Measurements from ENCODE around the gene POLA1. TPM values are rescaled to one million over a fixed set of nuclear protein-coding genes. Genes with fewer than 3 reads are reported as not detected.

POLA1 gene
- total RNA-seq, 1 donor from 2014 or later = 44.0 TPM

GRCh38 chrX:24874604-24875247 lies 181.0 kb downstream of the POLA1 start:
- no peak for FAIRE-seq
- DNase-seq (ENCODE audit: low spot score in 2 of 2) = no peak

- FAIRE-seq (no peak), DNase-seq (ENCODE audit: low spot score in 2 of 2) (no peak)
Measured at GRCh38 chrX:24876530-24877287, 183.0 kb downstream of the POLA1 start.

- no peak for DNase-seq (ENCODE audit: low spot score in 2 of 2)
- no peak for FAIRE-seq
Measured at GRCh38 chrX:24877288-24877664, 183.6 kb downstream of the POLA1 start.

- no peak for DNase-seq (ENCODE audit: low spot score in 2 of 2)
- no peak for FAIRE-seq
Measured at GRCh38 chrX:24877854-24878650, 184.3 kb downstream of the POLA1 start.

- FAIRE-seq (no peak), DNase-seq (ENCODE audit: low spot score in 2 of 2) (no peak)
Measured at GRCh38 chrX:24879679-24880078, 186.0 kb downstream of the POLA1 start.

- FAIRE-seq = no peak
Measured at GRCh38 chrX:24886916-24887315, 193.2 kb downstream of the POLA1 start.

GRCh38 chrX:24890677-24891076 lies 197.0 kb downstream of the POLA1 start:
- FAIRE-seq (no peak), DNase-seq (ENCODE audit: low spot score in 2 of 2) (no peak)

More at GRCh38 chrX:24886916-24887315, 193.2 kb downstream of the POLA1 start:
- no peak for DNase-seq (ENCODE audit: low spot score in 2 of 2)

- DNase-seq (ENCODE audit: low spot score in 2 of 2) = no peak
- FAIRE-seq = no peak
Measured at GRCh38 chrX:24899391-24899790, 205.7 kb downstream of the POLA1 start.

- no peak for DNase-seq (ENCODE audit: low spot score in 2 of 2)
- FAIRE-seq = no peak
Measured at GRCh38 chrX:24900234-24900633, 206.5 kb downstream of the POLA1 start.

GRCh38 chrX:24902806-24903205 lies 209.1 kb downstream of the POLA1 start:
- DNase-seq (ENCODE audit: low spot score in 2 of 2) = no peak
- FAIRE-seq = no peak

GRCh38 chrX:24918715-24919114 lies 225.0 kb downstream of the POLA1 start:
- FAIRE-seq (no peak), DNase-seq (ENCODE audit: low spot score in 2 of 2) (no peak)

- DNase-seq (ENCODE audit: low spot score in 2 of 2) = no peak
- no peak for FAIRE-seq
Measured at GRCh38 chrX:24920769-24921168, 227.1 kb downstream of the POLA1 start.

GRCh38 chrX:24925430-24925829 lies 231.7 kb downstream of the POLA1 start:
- DNase-seq (ENCODE audit: low spot score in 2 of 2) (no peak), FAIRE-seq (no peak)

GRCh38 chrX:24927372-24927771 lies 233.7 kb downstream of the POLA1 start:
- no peak for DNase-seq (ENCODE audit: low spot score in 2 of 2)
- no peak for FAIRE-seq

- FAIRE-seq = no peak
- no peak for DNase-seq (ENCODE audit: low spot score in 2 of 2)
Measured at GRCh38 chrX:24928114-24928513, 234.4 kb downstream of the POLA1 start.

- no peak for FAIRE-seq
- no peak for DNase-seq (ENCODE audit: low spot score in 2 of 2)
Measured at GRCh38 chrX:24934279-24934678, 240.6 kb downstream of the POLA1 start.

- FAIRE-seq = no peak
- DNase-seq (ENCODE audit: low spot score in 2 of 2) = no peak
Measured at GRCh38 chrX:24945009-24945408, 251.3 kb downstream of the POLA1 start.

- no peak for DNase-seq (ENCODE audit: low spot score in 2 of 2)
- FAIRE-seq = no peak
Measured at GRCh38 chrX:24946369-24946768, 252.7 kb downstream of the POLA1 start.

- FAIRE-seq (no peak), DNase-seq (ENCODE audit: low spot score in 2 of 2) (no peak)
Measured at GRCh38 chrX:24954732-24955131, 261.0 kb downstream of the POLA1 start.

- DNase-seq (ENCODE audit: low spot score in 2 of 2) (no peak), FAIRE-seq (no peak)
Measured at GRCh38 chrX:24955372-24955930, 261.7 kb downstream of the POLA1 start.

- DNase-seq (ENCODE audit: low spot score in 2 of 2) = no peak
- no peak for FAIRE-seq
Measured at GRCh38 chrX:24956828-24957227, 263.1 kb downstream of the POLA1 start.

All from frontal cortex (tissue), 4 donors.